Measurements from ENCODE around the gene GPR108.
"Not testable (repeated sequence)": the region's sequence is repeated elsewhere in the genome, so short reads cannot be mapped to it uniquely, and the experiment has no call there.

The GPR108 gene

DNA sequence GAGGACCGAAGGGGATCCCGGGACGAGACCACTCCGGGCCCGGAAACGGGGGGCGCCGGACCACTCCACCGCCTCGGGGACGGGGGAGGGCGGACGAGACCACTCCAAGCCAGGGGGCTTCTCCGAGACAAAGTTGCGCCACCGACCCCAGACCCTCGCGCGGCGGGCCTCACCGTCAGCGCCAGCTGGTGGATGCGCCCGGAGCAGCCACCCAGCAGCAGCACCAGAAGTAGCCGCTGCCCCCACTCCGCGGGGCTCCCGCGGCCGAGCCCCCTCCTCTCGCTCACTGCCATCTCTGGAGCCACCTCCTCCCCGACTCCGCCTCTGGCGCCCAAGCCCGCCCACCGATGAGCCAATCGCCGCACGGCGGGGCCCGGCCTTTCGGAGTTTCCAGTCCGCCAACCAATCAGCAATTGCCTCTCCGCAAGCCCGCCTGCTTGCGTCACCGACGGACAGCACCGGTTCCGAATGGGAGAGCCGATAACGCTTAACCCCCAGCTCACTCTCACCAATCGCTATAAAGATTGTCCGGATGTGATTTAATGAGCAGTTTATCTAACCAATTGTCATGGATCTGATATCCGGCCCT is at the start of gene GPR108:
Gene GPR108 (minus strand): TSS at position 297 of the 589 bp plus-strand sequence. CDS start 4 bp downstream, at position 293.
- TF ChIP-seq, protein P1, sequence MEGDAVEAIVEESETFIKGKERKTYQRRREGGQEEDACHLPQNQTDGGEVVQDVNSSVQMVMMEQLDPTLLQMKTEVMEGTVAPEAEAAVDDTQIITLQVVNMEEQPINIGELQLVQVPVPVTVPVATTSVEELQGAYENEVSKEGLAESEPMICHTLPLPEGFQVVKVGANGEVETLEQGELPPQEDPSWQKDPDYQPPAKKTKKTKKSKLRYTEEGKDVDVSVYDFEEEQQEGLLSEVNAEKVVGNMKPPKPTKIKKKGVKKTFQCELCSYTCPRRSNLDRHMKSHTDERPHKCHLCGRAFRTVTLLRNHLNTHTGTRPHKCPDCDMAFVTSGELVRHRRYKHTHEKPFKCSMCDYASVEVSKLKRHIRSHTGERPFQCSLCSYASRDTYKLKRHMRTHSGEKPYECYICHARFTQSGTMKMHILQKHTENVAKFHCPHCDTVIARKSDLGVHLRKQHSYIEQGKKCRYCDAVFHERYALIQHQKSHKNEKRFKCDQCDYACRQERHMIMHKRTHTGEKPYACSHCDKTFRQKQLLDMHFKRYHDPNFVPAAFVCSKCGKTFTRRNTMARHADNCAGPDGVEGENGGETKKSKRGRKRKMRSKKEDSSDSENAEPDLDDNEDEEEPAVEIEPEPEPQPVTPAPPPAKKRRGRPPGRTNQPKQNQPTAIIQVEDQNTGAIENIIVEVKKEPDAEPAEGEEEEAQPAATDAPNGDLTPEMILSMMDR (IDR thresholded peaks at IDR 0.05; ENCODE audit: poor library complexity, severe bottlenecking): no peak

DNA sequence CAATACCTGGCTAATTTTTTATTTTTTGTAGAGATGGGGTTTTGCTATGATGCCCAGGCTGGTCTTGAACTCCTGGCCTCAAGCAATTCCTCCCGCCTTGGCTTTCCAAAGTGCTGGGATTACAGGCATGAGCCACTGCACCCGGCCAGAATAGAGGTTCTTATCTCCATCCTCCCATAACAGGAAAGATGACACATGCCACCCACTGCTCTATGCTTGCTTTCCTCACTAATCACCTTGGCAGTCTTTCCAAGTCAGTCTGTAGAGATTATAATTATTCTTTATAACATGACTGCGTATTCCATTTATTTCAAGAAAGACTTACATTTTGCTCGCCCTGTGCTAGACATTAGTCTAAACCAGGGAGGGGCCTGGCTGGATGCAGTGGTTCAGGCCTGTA is 41.8 kb upstream of the GPR108 start:
- no peaks in the 10 kb centered on the region for H3K36me3 ChIP-seq (ENCODE audit: low read depth)
- no peak overlapping the region for H3K27ac ChIP-seq (ENCODE audit: poor library complexity, severe bottlenecking)
- H3K4me3 ChIP-seq (ENCODE audit: severe bottlenecking): no peak overlapping the region
- H3K27me3 ChIP-seq (ENCODE audit: insufficient read depth, poor library complexity, severe bottlenecking): no peaks in the 10 kb centered on the region
- TF ChIP-seq, protein P1 (IDR thresholded peaks at IDR 0.05; ENCODE audit: poor library complexity, severe bottlenecking): no peak
- ATAC-seq (ENCODE audit: low read depth) (no peak), DNase-seq (ENCODE audit: low spot score) (no peak)
- H3K9me3 ChIP-seq (ENCODE audit: severe bottlenecking): no peaks in the 10 kb centered on the region
- no peaks in the 10 kb centered on the region for H3K4me1 ChIP-seq (ENCODE audit: insufficient read depth, poor library complexity, severe bottlenecking)

More for the DNA sequence above, at the start of gene GPR108:
- Histone ChIP-seq H3K27ac (ENCODE audit: poor library complexity, severe bottlenecking) (peak within 1 kb of the TSS; percentile 85), H3K4me3 (ENCODE audit: severe bottlenecking) (peak within 1 kb of the TSS; percentile 81), H3K27me3 (ENCODE audit: insufficient read depth, poor library complexity, severe bottlenecking) (no peaks in the 10 kb centered on the region), H3K9me3 (ENCODE audit: severe bottlenecking) (no peaks in the 10 kb centered on the region), H3K36me3 (ENCODE audit: low read depth) (peaks cover 18% of the 10 kb centered on the region), H3K4me1 (ENCODE audit: insufficient read depth, poor library complexity, severe bottlenecking) (peaks cover 14% of the 10 kb centered on the region)
- ATAC-seq (ENCODE audit: low read depth) (peak; percentile 75), DNase-seq (ENCODE audit: low spot score) (peak; percentile 98)

DNA sequence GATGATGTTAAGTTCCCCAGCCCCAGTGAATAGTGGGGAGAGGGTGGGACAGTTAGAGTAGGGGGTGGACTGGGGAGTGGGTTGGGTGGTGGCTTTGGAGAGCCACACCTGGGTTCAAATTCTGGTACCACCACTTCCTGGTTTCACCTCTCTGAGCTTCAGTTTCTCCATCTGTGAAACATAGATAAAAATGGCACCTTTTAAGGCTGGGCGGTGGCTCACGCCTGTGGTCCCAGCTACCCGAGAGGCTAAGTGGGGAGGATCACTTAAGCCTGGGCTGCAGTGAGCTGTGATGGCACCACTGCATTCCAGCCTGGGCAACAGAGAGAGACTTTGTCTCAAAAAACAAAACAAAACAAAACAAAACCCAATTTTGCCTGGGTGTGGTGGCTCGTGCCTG is 41.0 kb upstream of the GPR108 start:
- no peak for DNase-seq (ENCODE audit: low spot score)
- no peak for ATAC-seq (ENCODE audit: low read depth)
- H3K36me3 ChIP-seq (ENCODE audit: low read depth): no peaks in the 10 kb centered on the region
- TF ChIP-seq, protein P1 (IDR thresholded peaks at IDR 0.05; ENCODE audit: poor library complexity, severe bottlenecking): no peak
- H3K9me3 ChIP-seq (ENCODE audit: severe bottlenecking): no peaks in the 10 kb centered on the region
- H3K4me3 ChIP-seq (ENCODE audit: severe bottlenecking): no peak overlapping the region
- H3K27ac ChIP-seq (ENCODE audit: poor library complexity, severe bottlenecking): no peak overlapping the region
- no peaks in the 10 kb centered on the region for H3K4me1 ChIP-seq (ENCODE audit: insufficient read depth, poor library complexity, severe bottlenecking)
- H3K27me3 ChIP-seq (ENCODE audit: insufficient read depth, poor library complexity, severe bottlenecking): no peaks in the 10 kb centered on the region

DNA sequence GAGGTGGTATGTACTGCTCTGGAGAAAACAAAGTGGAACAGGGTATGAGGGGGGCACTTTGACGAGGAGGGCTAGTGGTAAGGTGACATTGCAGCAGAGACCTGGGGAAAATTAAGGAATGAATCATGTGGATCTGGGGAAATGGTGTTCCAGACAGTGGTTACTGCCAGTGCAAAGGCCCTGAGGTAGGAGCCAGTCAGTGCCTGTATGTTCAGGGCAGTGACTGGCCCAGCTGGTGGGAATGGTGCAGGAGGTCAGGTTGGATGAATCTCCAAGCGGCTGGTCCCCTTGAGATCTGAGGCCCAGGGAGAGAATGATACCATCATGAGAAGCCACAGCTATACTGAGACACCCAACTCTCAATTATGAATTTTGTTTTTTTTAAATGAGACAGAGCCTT is 40.1 kb upstream of the GPR108 start:
- DNase-seq (ENCODE audit: low spot score): no peak
- Histone ChIP-seq H3K27me3 (ENCODE audit: insufficient read depth, poor library complexity, severe bottlenecking) (no peaks in the 10 kb centered on the region), H3K9me3 (ENCODE audit: severe bottlenecking) (no peaks in the 10 kb centered on the region), H3K4me1 (ENCODE audit: insufficient read depth, poor library complexity, severe bottlenecking) (no peaks in the 10 kb centered on the region), H3K36me3 (ENCODE audit: low read depth) (no peaks in the 10 kb centered on the region), H3K27ac (ENCODE audit: poor library complexity, severe bottlenecking) (no peak overlapping the region), H3K4me3 (ENCODE audit: severe bottlenecking) (no peak overlapping the region)
- TF ChIP-seq, protein P1 (IDR thresholded peaks at IDR 0.05; ENCODE audit: poor library complexity, severe bottlenecking): no peak
- no peak for ATAC-seq (ENCODE audit: low read depth)

DNA sequence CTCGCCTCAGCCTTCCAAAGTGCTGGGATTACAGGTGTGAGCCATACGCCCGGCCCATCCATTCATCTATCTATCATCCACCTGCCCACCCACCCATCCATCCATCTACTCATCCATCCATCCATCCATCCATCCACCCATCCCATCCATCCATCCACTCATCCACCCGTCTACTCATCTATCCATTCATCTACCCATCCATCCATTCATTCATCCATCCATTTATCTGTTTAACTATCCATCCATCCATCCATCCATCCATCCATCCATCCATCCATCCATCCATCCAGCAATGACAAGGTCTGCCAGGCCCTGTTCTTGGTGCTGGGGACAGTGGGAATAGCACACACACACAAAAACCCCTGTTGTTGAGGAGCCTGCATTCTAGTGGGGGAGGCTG is 39.6 kb upstream of the GPR108 start:
- Histone ChIP-seq H3K4me1 (ENCODE audit: insufficient read depth, poor library complexity, severe bottlenecking) (no peaks in the 10 kb centered on the region), H3K27ac (ENCODE audit: poor library complexity, severe bottlenecking) (no peak overlapping the region), H3K4me3 (ENCODE audit: severe bottlenecking) (no peak overlapping the region), H3K27me3 (ENCODE audit: insufficient read depth, poor library complexity, severe bottlenecking) (no peaks in the 10 kb centered on the region), H3K9me3 (ENCODE audit: severe bottlenecking) (no peaks in the 10 kb centered on the region), H3K36me3 (ENCODE audit: low read depth) (no peaks in the 10 kb centered on the region)
- TF ChIP-seq, protein P1 (IDR thresholded peaks at IDR 0.05; ENCODE audit: poor library complexity, severe bottlenecking): no peak
- ATAC-seq (ENCODE audit: low read depth) (no peak), DNase-seq (ENCODE audit: low spot score) (no peak)

DNA sequence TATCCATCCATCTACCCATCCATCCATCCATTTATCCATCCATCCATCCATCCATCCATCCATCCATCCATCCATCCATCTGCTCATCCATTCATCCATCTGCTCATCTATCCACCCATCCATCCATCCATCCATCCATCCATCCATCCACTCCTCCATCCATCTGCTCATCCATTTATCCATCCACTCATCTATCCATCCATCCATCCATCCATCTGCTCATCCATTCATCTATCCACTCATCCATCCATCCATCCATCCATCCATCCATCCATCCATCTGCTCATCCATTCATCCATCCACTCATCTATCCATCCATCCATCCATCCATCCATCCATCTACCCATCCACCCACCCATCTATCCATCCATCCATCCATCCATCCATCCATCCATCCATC is 38.7 kb upstream of the GPR108 start:
- not testable (repeated sequence) for H3K4me1 ChIP-seq (ENCODE audit: insufficient read depth, poor library complexity, severe bottlenecking); H3K9me3 ChIP-seq (ENCODE audit: severe bottlenecking); H3K4me3 ChIP-seq (ENCODE audit: severe bottlenecking); ATAC-seq (ENCODE audit: low read depth); H3K27me3 ChIP-seq (ENCODE audit: insufficient read depth, poor library complexity, severe bottlenecking); H3K27ac ChIP-seq (ENCODE audit: poor library complexity, severe bottlenecking); DNase-seq (ENCODE audit: low spot score); H3K36me3 ChIP-seq (ENCODE audit: low read depth)
